ENCODE data around the gene ANXA1.

The ANXA1 gene, protein sequence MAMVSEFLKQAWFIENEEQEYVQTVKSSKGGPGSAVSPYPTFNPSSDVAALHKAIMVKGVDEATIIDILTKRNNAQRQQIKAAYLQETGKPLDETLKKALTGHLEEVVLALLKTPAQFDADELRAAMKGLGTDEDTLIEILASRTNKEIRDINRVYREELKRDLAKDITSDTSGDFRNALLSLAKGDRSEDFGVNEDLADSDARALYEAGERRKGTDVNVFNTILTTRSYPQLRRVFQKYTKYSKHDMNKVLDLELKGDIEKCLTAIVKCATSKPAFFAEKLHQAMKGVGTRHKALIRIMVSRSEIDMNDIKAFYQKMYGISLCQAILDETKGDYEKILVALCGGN

DNA sequence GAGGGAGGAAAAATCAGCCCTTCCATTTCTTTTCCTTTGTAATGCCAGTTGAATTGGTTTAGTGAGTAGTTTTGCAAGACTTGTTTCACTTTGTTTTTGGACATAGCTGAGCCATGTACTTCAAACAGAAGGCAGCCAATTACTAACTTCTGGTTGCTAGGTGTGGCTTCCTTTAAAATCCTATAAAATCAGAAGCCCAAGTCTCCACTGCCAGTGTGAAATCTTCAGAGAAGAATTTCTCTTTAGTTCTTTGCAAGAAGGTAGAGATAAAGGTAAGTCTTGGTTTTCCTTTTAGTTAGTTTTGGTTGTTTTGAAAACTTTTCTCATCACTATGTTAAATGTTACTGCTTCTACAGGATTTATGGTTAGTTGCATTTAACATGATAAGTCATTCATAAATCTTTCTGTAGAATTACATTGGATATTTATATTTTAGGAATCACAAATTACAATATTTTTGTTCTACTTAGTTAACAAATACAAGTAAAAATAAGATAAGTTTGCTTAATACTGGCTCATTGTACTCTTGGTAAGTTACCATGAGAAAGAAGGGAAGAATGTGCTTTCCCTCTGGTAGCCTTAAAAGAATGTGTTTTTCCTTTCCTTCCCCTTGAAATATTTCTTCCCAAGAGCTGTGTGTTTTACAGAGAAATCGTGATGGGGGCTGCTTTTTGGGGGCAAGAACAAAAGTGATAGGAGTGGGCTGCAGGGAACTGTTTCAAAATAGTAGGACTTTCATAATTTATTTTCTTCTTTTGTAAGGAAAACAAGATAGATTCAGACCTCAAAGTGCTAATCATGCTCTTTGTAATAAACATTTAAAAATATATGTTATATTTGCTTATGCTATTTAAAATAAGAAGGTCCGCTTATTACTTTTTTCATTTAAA, at the start of gene ANXA1:
TSS of gene ANXA1 (plus strand) at position 213 of the 890 bp plus-strand sequence. CDS start 6,671 bp downstream, outside the sequence.
- no peak for DNase-seq (ENCODE audit: low spot score)

DNA sequence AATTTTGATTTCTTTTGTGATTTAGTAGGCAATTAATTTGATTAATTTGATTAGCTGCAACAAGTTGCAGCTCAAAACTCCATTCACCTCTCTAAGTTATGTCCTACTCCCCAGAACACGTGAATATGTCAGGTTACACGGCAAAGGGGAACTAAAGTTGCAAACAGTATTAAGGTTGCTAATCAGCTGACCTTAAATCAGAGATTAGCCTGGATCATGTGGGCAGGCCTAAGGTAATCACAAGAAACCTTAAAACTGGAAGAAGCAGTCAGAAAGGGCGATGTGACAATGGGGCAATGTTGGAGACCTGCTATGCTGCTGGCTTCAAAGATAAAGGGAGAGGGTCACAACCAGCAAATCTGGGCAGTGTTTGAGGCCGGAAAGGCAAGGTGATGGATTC, 47.3 kb upstream of the ANXA1 start:
- DNase-seq (ENCODE audit: low spot score) = no peak

DNA sequence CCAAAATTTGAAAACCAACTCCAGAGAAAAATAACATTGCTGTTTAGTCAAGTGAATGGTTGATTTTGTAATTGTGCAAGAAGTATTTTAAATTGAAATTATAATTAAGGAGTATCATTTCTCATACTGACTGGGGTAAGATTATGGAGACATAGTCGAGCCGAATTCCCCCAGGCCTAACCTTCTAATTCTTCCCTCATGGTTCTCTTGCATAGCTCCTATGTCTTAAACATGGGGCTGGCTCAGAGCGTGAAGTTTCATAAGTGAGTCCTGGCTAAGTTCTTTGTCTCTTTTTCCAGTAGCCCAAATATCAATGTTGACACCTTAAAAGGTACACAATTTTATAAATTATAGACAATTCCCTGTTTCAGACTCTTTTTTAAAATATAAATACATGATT, 46.7 kb upstream of the ANXA1 start:
- no peak for DNase-seq (ENCODE audit: low spot score)

DNA sequence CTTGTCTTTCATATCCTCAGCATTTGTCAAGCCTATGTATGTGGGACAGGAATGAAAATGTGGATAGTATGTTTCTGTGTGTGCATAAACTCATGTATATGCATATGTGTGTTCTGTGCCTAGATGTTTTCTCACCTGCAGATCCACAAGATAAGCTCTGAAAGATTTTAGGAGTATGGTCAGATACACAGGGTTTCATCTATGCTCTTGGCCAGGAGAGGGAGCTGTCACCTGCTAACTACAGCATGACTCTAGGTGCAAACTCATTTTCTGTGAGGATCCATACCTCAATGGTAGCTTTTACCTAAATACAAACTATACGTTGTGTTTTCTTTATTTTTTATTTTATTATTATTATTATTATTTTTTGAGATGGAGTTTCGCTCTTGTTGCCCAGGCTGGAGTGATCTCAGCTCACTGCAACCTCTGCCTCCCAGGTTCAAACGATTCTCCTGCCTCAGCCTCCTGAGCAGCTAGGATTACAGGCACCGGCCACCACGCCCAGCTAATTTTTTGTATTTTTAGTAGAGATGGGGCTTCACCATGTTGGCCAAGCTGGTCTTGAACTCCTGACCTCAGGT, 44.1 kb upstream of the ANXA1 start:
- DNase-seq (ENCODE audit: low spot score) = peak; percentile 20

DNA sequence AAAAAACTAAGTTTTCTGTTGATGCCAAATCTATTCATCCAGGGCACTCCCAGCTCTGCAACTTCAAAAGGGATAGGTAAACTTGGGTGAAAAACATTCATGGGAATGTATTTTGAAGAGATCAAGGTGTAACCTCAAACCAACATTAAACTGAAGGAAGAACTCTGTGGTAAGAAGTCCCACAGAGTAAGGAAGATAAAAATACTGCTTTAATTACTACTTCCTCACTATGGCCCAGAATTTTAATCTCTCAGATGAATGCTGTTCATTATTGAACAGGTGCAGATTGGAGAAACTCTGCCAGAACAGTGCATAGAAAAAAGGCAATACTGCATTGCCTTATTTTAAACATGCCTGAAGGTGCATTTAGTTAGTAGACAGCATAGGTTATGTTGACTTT, 37.6 kb upstream of the ANXA1 start:
- DNase-seq (ENCODE audit: low spot score) = no peak

DNA sequence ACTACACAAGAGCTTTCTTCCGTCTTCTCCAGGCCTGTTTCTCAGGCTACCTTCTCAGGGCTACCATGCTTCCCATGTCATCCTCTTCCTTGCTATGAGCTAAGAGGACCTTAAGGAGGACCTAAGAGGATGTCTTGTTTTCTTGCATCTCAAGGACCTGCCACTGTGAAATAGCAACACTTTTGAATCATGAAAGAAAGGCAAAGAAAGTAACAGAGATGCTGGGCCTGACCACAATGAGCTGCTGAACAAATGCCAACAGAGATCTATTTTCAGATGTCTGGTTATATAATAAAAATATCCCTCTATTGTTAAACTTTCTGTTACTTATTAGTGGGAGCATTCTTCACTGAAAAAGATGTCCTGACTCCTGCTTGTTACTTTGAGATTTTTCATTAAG, 36.7 kb upstream of the ANXA1 start:
- no peak for DNase-seq (ENCODE audit: low spot score)

DNA sequence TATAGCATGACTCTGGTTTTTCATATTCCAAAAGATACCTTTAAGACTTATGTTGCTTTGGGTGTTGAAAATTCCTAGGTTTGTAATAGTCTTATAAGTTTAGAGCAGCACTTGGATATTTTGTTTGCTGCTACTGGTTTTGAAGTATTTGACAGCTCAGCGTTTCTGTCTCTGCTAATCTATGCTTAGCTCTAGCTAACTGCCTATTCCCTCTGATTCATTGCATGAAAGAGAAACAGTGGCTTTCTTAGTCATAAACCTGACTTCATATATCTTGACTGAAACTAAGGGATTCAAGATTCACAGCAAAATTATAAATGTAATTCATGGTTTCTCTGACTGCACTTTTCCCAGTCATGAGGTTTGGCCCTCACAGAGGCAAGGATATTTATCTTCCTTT, 35.6 kb upstream of the ANXA1 start:
- DNase-seq (ENCODE audit: low spot score) = no peak

DNA sequence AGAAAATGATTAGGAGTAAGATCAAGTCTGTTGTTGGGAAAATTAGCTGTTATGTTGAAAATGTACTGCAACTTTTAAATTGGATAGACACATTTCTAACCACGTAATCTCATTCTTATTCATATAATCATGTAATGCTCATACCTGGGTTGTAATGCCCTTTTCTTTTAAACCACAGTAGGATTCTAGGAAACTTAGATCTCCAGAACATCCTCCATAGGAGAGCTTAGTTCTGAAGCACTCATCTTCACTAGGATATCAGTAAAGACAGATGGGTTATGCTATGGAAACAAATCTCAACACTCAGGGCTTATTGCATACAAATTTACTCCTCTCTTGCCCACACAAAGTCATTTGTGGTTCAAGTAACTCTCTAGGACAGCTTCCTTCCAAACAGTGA, 34.8 kb upstream of the ANXA1 start:
- DNase-seq (ENCODE audit: low spot score) = no peak

DNA sequence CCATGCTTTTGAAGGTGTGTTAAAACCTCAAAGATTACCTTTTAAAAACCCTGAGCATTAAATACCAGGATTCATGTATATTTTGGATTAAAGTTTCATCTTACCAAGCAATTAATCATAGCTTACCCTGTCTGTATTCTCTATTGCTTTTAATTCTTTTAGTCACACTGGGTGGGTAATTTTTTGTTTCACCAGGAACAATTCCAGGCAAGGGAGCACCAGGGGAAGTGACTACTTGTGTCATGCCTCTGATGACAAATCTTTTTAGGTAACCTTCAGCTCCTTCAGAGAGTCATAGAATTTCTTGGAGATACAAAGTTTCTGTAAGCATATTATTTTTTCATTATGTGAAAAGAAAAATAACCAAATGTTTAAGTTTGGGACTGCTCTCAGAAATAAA, 33.4 kb upstream of the ANXA1 start:
- DNase-seq (ENCODE audit: low spot score) = no peak

DNA sequence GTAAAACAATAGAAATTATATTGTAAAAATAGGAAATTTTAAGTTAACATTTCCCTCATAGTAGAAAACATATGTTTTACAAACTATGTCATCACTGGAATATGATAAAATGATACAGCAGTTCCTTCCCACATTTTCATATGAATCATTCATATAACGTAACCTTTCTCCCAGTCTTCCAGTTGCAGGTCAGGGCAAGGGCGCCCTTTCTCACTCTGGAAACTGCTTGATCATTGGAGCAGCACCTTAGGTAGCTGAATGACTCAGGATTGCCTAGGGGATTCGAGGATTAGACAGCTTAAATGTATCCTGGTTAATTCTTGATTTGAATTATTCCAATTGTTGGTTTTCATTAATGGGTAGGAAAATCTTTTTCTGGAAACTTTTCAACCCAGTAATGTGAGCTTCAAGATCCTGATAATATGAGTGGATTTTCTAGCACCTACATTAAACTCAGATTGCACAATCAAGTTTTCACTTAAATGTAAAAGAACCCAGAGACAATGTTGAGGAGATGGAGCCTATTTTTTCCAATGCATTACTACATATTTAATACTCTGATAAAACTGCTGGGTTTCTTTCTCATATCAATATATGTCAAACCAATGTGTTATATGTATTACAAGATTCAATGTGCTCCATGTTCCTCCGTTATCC, 32.6 kb upstream of the ANXA1 start:
- no peak for DNase-seq (ENCODE audit: low spot score)

DNA sequence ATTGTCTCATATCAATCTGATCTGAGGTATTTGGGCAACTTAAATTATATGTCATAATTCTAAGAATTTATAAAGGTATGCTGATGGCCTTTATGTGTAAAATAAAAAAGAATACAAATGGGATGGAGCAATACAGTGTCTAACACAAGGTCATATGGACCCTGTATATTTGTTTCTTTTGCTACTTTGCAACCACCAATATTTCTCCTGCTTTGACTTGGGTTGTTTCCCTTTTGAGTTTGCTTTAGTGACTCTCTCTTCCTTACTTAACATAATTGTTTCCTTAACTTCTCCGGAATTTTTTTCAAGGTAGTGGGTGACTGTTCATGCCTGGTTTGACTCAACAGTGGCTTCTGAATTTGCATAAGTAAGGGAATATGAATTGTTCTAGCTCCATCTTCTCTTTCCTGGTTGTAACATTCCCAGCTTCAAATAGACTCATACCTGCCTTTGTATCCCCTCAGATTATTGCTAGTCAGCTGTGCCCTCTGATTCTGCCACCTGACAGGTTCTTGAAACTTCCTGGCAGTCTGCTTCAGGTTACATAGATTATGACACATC, 30.2 kb upstream of the ANXA1 start:
- DNase-seq (ENCODE audit: low spot score) = no peak

DNA sequence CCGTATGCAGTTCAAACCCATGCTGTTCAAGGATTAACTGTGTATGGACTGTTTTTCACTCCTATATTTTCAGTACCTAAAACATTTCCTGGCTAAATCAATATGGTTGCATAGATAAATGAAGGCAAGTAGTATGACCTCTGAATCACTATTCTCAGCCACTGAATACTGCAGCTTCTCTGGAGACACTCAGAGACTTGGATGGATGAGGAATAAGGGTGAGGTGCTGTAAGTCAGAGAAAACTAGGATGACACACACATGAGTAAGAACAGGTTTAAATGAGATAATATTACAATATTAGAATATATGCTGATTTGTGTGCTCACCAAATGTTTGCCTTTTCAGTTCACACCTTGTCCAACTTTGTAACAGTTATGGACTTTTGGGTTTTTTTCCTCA, 26.0 kb upstream of the ANXA1 start:
- no peak for DNase-seq (ENCODE audit: low spot score)

DNA sequence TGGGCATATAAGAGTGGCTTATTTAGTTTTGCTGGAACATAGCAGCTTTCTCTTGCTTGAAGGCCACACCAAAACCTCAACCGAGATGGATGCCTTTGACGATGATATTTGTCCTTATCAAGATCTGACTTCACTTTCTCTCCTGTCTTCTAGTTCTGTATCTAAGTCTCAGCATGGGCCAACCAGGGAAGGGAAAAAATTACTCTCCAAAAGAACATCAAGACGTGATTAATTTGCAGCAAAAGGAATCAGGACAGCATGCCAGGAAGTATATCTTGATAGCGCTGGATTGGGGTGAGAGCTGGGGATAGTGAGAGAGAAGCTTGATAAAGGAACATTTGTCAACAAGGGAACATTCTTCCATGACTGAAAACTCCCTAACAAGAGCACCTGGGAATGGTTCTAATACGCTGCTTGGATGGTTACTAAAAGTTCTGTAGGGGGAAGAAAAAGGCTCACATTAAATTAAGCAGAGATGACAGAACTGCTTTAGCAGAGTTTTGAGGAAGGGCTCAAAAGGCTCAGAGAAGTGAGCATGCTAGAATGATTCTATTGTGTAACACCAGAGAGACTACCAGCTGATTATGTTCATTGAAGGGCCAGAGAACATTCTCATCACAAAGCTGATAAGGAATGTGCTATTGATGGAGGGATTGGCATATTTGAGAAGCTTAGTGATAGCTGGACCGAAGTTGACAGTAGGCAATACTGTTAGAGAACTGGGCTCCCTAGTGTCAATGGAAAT, 21.6 kb upstream of the ANXA1 start:
- DNase-seq (ENCODE audit: low spot score) = no peak

DNA sequence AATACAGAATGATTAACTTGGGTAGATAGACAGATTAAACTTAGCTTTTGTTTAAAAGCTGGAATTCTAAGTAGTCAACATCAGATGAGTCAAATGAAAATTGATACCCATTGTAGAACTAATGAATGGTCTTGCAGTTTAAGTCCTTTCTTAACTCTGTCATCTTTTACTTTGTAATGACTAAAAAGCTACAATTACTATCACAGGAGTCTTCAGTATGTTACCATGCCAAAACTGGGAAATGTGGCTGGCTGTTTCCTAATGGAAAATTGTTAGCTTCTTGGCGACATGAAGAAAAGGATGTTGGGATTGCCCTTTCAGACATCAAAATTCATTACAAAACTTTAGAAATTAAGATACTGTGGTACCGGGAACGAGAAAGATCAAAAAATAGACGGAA, 20.2 kb upstream of the ANXA1 start:
- no peak for DNase-seq (ENCODE audit: low spot score)

DNA sequence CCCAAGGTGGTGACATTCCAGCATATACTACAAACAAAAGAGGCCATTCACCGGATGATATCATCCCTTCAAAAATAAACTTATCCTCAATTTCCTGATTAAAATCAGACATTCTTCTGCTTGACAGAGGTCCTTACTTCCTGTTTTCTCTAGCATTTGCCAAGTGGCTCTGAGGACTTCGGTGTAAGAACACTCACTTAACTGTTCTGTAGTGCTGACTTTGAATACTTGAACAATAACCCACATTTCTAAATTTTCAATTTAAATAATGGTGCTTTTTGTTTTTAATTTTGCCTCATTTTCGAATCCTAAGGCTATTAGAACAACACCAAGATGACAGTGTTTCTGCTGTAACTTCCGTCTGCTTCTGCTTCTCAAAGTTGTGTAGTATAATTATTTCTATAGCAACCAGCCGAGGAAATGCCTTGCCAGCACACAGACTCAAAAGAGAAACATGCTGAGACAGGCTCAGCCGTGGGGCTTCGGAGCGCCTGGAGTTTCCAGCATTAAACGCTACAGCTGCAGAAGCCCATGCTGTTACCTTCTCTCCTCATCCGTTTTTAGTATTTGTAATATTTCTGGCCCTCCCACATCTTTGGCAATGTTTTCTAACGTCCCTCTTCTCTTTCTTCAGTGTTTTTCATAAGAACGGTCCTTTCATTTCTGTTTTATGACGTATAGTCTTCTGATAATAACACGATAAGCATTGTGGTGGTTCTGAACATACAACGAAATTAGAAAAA, 19.5 kb upstream of the ANXA1 start:
- DNase-seq (ENCODE audit: low spot score) = no peak

DNA sequence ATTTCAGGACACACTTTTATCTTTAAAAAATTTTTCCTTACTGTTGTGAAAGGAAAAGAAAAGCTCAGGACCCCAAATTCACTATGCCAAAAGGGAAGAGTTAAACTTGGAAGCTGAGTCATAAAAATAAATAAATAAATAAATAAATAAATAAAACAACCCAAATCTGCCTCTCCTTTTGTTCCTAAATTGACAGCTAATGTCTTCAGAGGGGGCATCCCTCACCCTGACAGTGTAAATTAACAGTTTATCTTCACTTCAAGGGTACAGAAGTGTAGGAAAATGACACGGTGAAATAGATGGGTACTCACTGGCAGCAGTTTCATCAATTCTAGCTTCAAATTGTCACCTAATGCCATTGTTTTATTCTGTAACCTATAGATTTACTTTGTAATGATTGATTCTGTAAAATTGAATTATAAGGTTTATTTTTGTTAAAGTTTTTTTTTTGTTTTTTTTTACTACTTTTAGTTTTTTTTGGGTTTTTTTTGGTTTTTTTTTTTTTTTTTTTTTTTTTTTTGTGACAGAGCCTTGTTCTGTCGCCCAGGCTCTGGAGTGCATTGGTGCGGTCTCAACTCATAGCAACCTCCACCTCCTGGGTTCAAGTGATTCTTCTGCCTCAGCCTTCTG, 18.5 kb upstream of the ANXA1 start:
- no peak for DNase-seq (ENCODE audit: low spot score)

DNA sequence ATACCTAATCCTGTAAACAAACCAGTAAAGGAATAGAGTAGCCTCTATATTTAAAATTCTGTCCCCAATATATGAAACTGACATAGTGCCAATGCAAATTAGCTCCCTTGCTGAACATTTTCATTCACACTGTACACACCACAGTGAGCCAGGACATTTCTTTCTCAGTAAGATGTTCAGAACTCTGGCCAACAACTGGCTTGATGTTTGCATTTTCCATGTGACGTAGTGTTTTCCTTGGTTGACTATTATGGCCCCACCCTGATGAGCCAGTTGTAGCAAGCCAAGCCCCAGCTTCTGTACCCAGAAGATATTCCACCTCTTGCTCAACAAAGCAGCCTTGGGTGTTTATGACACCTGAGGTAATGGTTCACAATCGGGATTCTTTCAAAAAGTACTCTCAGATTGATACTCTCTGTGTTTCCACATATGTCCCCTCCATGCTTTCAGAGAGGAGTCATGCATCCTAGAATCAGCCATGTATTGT, 17.7 kb upstream of the ANXA1 start:
- DNase-seq (ENCODE audit: low spot score) = no peak

DNA sequence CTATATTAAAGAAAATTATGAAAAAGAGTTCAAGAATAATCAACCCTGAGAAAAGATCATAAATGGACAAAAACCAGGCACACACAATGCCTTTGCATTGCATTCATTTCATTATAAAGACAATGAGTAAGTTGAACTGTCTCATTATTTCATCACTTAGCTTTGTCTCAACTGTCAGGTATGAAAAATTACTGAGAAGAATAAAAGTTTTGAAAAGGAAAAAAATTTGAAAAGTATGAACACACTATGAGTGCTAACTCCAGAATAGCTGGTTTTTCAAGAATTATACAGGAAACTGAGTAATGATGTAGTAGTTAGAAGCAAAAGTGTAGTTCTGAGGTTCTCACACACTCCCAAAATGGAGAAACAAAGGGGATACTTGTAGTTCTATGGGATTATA, 16.3 kb upstream of the ANXA1 start:
- DNase-seq (ENCODE audit: low spot score) = no peak

DNA sequence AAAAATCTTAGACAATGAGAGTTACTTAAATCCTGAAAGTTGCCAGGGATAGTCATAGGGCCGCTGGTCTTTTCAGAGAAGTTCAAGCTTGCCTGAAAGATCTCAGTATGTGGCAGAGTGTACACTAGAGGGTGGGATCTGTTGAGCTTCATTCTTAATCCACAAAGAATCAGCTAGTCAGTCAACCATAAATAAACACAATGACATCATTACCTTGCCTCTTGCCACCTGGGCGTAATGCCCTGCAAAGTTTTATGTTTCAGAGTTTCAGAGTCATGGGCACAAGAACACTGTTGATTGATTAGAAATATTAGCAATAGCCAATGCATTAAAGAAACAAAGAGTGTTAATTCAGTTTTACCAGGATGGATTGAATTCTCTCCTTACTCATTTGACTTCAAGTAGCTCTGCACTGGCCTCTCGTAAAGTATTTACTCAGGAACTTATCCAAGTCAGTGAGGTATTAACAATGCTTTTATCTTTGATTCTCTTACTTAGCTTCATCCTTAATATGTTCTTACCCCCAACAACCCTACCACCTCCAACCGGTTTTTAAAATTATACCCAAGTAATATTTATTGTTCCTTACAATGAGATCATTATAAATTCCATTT, 14.3 kb upstream of the ANXA1 start:
- no peak for DNase-seq (ENCODE audit: low spot score)

DNA sequence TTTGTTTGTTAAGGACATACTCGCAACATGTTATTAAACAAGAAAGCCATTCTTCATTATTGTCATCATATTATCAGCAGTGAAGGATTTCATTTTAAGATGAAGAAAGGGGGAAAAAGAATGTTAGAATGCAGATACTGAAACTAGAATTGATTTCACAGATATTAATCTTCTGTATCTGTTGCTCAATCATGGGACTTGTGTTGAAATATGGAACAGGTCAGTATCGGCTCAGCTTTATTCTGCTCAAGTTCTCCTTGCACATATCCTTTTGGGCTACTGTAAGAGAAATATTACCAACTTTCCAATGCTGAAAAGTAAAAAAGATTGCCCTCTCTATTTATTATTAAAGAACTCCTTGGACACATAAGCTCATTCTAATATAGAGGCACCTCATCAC, 13.8 kb upstream of the ANXA1 start:
- no peak for DNase-seq (ENCODE audit: low spot score)

Data from HuH-7.5 (cell line).